ENCODE measurements around the gene TUBB3. TPM values are rescaled to one million over a fixed set of nuclear protein-coding genes. Genes with fewer than 3 reads are reported as not detected.

The TUBB3 gene
- total RNA-seq, 2 donors from 2014 or later, result 2.9 TPM; not detected in 1

GRCh38 chr16:89973654-89974335, 50.7 kb downstream of the TUBB3 start:
- Histone ChIP-seq H3K27ac (no peak overlapping the region), H3K27me3 (no peaks in the 10 kb centered on the region), H3K4me3 (no peak overlapping the region), H3K36me3 (replicated peaks in 1 of 2; ENCODE audit: insufficient read depth in 1 of 2, low read depth in 2 of 2) (peaks cover 0 to 1% of the 10 kb centered on the region in 2 donors), H3K4me1 (peaks cover 45% of the 10 kb centered on the region), H3K9me3 (no peaks in the 10 kb centered on the region)
- 64 to 69% methylated on average over 13 of the region's 13 CpGs for WGBS, 2 donors
- intact Hi-C loops (cut with DNase I), result no loop called here
- ATAC-seq (no peak), DNase-seq (no peak)
- TF ChIP-seq CTCF (IDR thresholded peaks at IDR 0.05) (no peak), POLR2A (IDR thresholded peaks at IDR 0.05) (no peak)

- DNase-seq (no peak), ATAC-seq (no peak)
- peaks cover 0 to 3% of the 10 kb centered on the region in 2 donors for H3K36me3 ChIP-seq (replicated peaks in 1 of 2; ENCODE audit: insufficient read depth in 1 of 2, low read depth in 2 of 2)
- 75 to 92% methylated on average over 2 of the region's 2 CpGs for WGBS, 2 donors
- TF ChIP-seq CTCF (IDR thresholded peaks at IDR 0.05), result no peak
- TF ChIP-seq POLR2A (IDR thresholded peaks at IDR 0.05), result no peak
- H3K9me3 ChIP-seq, result no peaks in the 10 kb centered on the region
- no peaks in the 10 kb centered on the region for H3K27me3 ChIP-seq
- intact Hi-C loops (cut with DNase I), result no loop called here
- no peak overlapping the region for H3K4me3 ChIP-seq
- H3K27ac ChIP-seq, result no peak overlapping the region
- peaks cover 44% of the 10 kb centered on the region for H3K4me1 ChIP-seq
Measured at GRCh38 chr16:89974870-89975269, 51.7 kb downstream of the TUBB3 start.

DNA sequence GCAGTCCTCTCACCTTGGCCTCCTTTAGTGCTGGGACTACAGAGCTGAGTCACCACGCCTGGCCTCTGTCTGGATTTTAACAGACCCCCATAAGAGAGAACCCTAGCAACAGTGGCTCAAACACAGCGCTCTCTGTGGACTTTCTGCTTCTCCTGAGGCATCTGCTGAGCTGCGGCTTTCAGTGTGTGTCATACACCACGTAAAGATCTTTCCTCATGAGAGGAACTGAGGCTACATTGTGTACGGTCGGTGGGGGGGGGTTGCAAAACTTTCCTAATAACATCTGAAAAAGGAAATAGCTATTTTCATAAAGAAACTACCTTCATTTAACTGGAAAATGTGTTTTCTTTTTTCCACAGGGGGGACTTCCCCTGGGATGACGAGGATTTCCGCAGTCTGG, 58.3 kb downstream of the TUBB3 start:
- H3K9me3 ChIP-seq, result no peaks in the 10 kb centered on the region
- TF ChIP-seq CTCF (IDR thresholded peaks at IDR 0.05) (no peak), POLR2A (IDR thresholded peaks at IDR 0.05) (no peak)
- H3K4me3 ChIP-seq, result no peak overlapping the region
- no peaks in the 10 kb centered on the region for H3K27me3 ChIP-seq
- WGBS, 2 donors, result 83 to 92% methylated on average over 8 of the region's 8 CpGs
- intact Hi-C loops (cut with DNase I), result no loop called here
- no peaks in the 10 kb centered on the region for H3K4me1 ChIP-seq
- H3K27ac ChIP-seq, result no peak overlapping the region
- DNase-seq (no peak), ATAC-seq (no peak)
- peaks cover 0 to 27% of the 10 kb centered on the region in 2 donors for H3K36me3 ChIP-seq (replicated peaks in 1 of 2; ENCODE audit: insufficient read depth in 1 of 2, low read depth in 2 of 2)

DNA sequence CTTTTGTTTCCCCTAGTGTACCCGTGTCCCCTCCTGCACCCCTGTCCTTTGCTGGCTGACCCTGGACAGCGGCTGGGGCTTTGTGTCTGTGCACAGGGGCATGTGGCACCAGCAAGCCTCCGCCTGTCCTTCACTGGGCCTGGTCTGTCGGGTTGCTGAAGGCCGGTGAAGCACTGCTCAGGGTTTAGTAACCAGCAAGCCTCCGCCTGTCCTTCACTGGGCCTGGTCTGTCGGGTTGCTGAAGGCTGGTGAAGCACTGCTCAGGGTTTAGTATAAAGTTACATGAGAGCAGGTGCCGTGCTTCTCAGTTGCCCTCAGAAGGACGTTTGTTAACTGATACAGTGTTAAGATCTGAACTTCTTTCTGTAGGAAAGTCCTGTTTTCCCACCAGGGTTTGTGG, 59.2 kb downstream of the TUBB3 start:
- Histone ChIP-seq H3K27me3 (no peaks in the 10 kb centered on the region), H3K36me3 (replicated peaks in 1 of 2; ENCODE audit: insufficient read depth in 1 of 2, low read depth in 2 of 2) (peaks cover 0 to 30% of the 10 kb centered on the region in 2 donors), H3K4me1 (no peaks in the 10 kb centered on the region), H3K9me3 (no peaks in the 10 kb centered on the region), H3K4me3 (no peak overlapping the region), H3K27ac (no peak overlapping the region)
- WGBS, 2 donors, result 89 to 94% methylated on average over 9 of the region's 9 CpGs
- intact Hi-C loops (cut with DNase I), result no loop called here
- TF ChIP-seq CTCF (IDR thresholded peaks at IDR 0.05) (no peak), POLR2A (IDR thresholded peaks at IDR 0.05) (no peak)
- no peak for ATAC-seq
- DNase-seq, result no peak

- Histone ChIP-seq H3K4me3 (no peak overlapping the region), H3K9me3 (no peaks in the 10 kb centered on the region), H3K27me3 (no peaks in the 10 kb centered on the region), H3K27ac (no peak overlapping the region), H3K36me3 (replicated peaks in 1 of 2; ENCODE audit: insufficient read depth in 1 of 2, low read depth in 2 of 2) (peaks cover 0 to 30% of the 10 kb centered on the region in 2 donors), H3K4me1 (no peaks in the 10 kb centered on the region)
- TF ChIP-seq CTCF (IDR thresholded peaks at IDR 0.05) (no peak), POLR2A (IDR thresholded peaks at IDR 0.05) (no peak)
- intact Hi-C loops (cut with DNase I), result no loop called here
- no peak for ATAC-seq
- DNase-seq, result no peak
- 86 to 88% methylated on average over 15 of the region's 15 CpGs for WGBS, 2 donors
Measured at GRCh38 chr16:89983536-89983935, 60.4 kb downstream of the TUBB3 start.
